IPS DF 6.9 (cell line): Measurements from ENCODE around the gene PRND.

ENCODE experiments used
- DNase-seq: peaks from one replicate; pipeline ENCODE4 v3.0.0-alpha.2; 2013; ENCODE audit warnings: low read depth, low spot score
- H3K27ac ChIP-seq: one replicate; pipeline ENCODE4 v1.5.1; 2013; ENCODE audit warnings: low read length, control low read depth
- H3K27me3 ChIP-seq: 2 replicates; pipeline ENCODE4 v1.6.1; 2013; ENCODE audit warnings: mild to moderate bottlenecking, low read length; ENCODE audit not compliant: control insufficient read depth, insufficient read depth
- H3K36me3 ChIP-seq: 2 replicates; pipeline ENCODE4 v1.6.1; 2013; ENCODE audit warnings: low read length; ENCODE audit not compliant: control insufficient read depth, insufficient read depth
- H3K4me1 ChIP-seq: 2 replicates; pipeline ENCODE4 v1.6.1; 2013; ENCODE audit warnings: low read length; ENCODE audit not compliant: control insufficient read depth, insufficient read depth
- H3K4me3 ChIP-seq: 2 replicates; pipeline ENCODE4 v1.5.1; 2013; ENCODE audit warnings: mild to moderate bottlenecking, low read length
- H3K9me3 ChIP-seq: 2 replicates; pipeline ENCODE4 v1.6.1; 2013; ENCODE audit warnings: low read length, inconsistent platforms; ENCODE audit not compliant: control insufficient read depth, insufficient read depth
- WGBS: extraction: QIAGEN DNeasy Blood & Tissue Kit; methylation state at CpG from one replicate; pipeline ENCODE4 v1.1.7; 2013; ENCODE audit warnings: mixed read lengths, missing lambda C conversion rate; ENCODE audit not compliant: insufficient read length, insufficient coverage; 5-methylcytosine and 5-hydroxymethylcytosine counted together

Gene PRND

GRCh38 chr20:4774207-4774606 is 52.5 kb downstream of the PRND start:
- Histone ChIP-seq H3K36me3 (no peaks in the 10 kb centered on the region), H3K4me3 (no peak overlapping the region), H3K27me3 (no peaks in the 10 kb centered on the region), H3K9me3 (peaks cover 3% of the 10 kb centered on the region), H3K4me1 (no peaks in the 10 kb centered on the region), H3K27ac (no peak overlapping the region)
- no peak for DNase-seq
- WGBS: no CpG with 5 or more reads among the region's 4 CpGs

- H3K36me3 ChIP-seq: no peaks in the 10 kb centered on the region
These were observed 53.8 kb downstream of the PRND start for GRCh38 chr20:4775322-4776078.

GRCh38 chr20:4776079-4776630 is 54.4 kb downstream of the PRND start:
- no peak for DNase-seq
- Histone ChIP-seq H3K4me3 (no peak overlapping the region), H3K9me3 (peaks cover 3% of the 10 kb centered on the region), H3K36me3 (no peaks in the 10 kb centered on the region), H3K27ac (no peak overlapping the region), H3K4me1 (no peaks in the 10 kb centered on the region), H3K27me3 (no peaks in the 10 kb centered on the region)
- WGBS: no CpG with 5 or more reads among the region's 14 CpGs

More at GRCh38 chr20:4775322-4776078, 53.8 kb downstream of the PRND start:
- DNase-seq: no peak
- no peaks in the 10 kb centered on the region for H3K27me3 ChIP-seq
- H3K4me3 ChIP-seq: no peak overlapping the region
- no peak overlapping the region for H3K27ac ChIP-seq
- peaks cover 3% of the 10 kb centered on the region for H3K9me3 ChIP-seq
- no CpG with 5 or more reads among the region's 21 CpGs for WGBS
- no peaks in the 10 kb centered on the region for H3K4me1 ChIP-seq
